Measurements from ENCODE around the gene FALEC. TPM values are rescaled to one million over a fixed set of nuclear protein-coding genes. Genes with fewer than 3 reads are reported as not detected.
A peak's percentile ranks its signal among the peaks of the same experiment; 100 is the strongest.

Gene FALEC
- total and polyA plus RNA-seq, 9 of the 15 experiments (the other 6 are each of a cell fraction or from before 2014, with no cell fraction given) = 0.15 to 1.8 (median 0.53) TPM; not detected in 5

- TF ChIP-seq HOXB6 (CRISPR knock-in tag; IDR thresholded peaks at IDR 0.05; ENCODE audit: borderline replicate concordance) (no peak), BDP1 (IDR thresholded peaks at IDR 0.05; ENCODE audit: insufficient read depth, insufficient read length) (no peak), CEBPG (CRISPR knock-in tag; IDR thresholded peaks at IDR 0.05) (no peak; the same call in 1 of the 2 replicates), CEBPG (tag; conservative IDR thresholded peaks at IDR 0.05 in 1 of 2, IDR thresholded peaks at IDR 0.05 in 1 of 2) (no peak), DLX4 (CRISPR knock-in tag; IDR thresholded peaks at IDR 0.05) (no peak), ELF4 (CRISPR knock-in tag; IDR thresholded peaks at IDR 0.05) (no peak), PRPF4 (IDR thresholded peaks at IDR 0.05; ENCODE audit: insufficient read depth, low read depth, low read length, poor library complexity, severe bottlenecking) (no peak), SIX5 (IDR thresholded peaks at IDR 0.05; ENCODE audit: borderline replicate concordance in 1 of 2, insufficient read depth in 1 of 2, low read depth in 1 of 2, low read length in 2 of 2) (no peak), ZBTB17 (CRISPR knock-in tag; IDR thresholded peaks at IDR 0.05) (no peak; the same call in 1 of the 2 replicates), E4F1 (CRISPR knock-in tag; IDR thresholded peaks at IDR 0.05; ENCODE audit: borderline replicate concordance) (no peak), ZBTB34 (CRISPR knock-in tag; IDR thresholded peaks at IDR 0.05) (no peak), LARP7 (IDR thresholded peaks at IDR 0.05) (no peak), NFE2 (IDR thresholded peaks at IDR 0.05; ENCODE audit: low read depth) (no peak), RBM17 (IDR thresholded peaks at IDR 0.05; ENCODE audit: borderline replicate concordance, low read depth, low read length) (no peak), ZSCAN29 (IDR thresholded peaks at IDR 0.05) (no peak), ATF7 (IDR thresholded peaks at IDR 0.05) (peak; percentile 73), RERE (CRISPR knock-in tag; IDR thresholded peaks at IDR 0.05; ENCODE audit: borderline replicate concordance) (no peak), MED1 (CRISPR knock-in tag; IDR thresholded peaks at IDR 0.05; ENCODE audit: borderline replicate concordance) (no peak), NONO (IDR thresholded peaks at IDR 0.05; ENCODE audit: low read depth in 2 of 2, low read length in 1 of 2) (0 out of 4 replicates have a peak, but pooled peaks of 1 of the 2 experiments have one; percentile 9), BCOR (IDR thresholded peaks at IDR 0.05) (no peak)
Measured at GRCh38 chr1:150561974-150562445, 46.5 kb downstream of the FALEC start (continued).

Data from K562 (cell line).